GM19468 (cell line): ENCODE data around the gene ACSS1.
"Not testable (repeated sequence)": the region's sequence is repeated elsewhere in the genome, so short reads cannot be mapped to it uniquely, and the experiment has no call there.

Experiments used
- ATAC-seq: cut with Tn5 transposase; IDR thresholded peaks from one replicate; pipeline ENCODE4 v1.9.1; 2021; ENCODE audit warnings: mild to moderate bottlenecking, moderate library complexity, moderate number of reproducible peaks; ENCODE audit not compliant: unreplicated experiment; ENCODE audit errors: extremely low read depth

The ACSS1 gene

DNA sequence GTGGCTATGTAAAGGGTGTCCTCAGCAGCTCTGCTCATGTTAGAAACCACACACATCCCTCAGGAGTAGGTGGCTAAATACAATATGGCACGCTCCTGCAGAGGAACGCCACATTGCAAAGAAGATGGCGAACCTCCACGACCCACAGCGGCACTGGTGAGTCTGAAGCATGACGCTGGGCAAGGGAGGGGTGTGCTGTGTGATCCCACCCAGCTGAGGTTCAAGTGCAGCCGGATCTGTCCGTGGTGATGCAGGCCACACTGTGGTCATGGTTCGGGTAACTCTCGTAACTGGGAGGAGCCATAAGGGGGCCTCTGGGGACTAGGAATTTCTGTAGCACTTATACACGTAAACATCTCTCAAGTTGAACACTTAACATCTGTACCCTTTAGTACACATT is 42.0 kb downstream of the ACSS1 start:
- ATAC-seq = no peak

DNA sequence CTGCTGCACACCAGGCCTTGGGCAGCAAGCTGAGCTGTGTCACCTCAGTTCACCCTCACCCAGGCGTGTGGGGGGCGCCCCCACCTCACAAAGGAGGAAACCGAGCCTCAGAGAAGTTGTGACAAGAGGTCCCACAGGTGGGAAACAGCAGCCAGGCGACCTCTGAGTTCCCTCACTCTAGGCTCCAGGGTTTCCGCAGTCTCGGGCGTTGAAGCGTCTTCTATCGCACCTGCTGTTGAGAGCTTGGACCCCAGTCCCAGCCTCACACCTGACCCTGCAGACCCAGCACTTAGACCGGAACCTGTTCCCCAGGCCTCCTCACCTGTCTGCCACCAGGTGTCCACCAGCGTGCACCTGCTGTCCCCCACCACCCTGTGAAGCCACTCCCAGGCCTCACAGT is 43.1 kb downstream of the ACSS1 start:
- ATAC-seq = no peak

DNA sequence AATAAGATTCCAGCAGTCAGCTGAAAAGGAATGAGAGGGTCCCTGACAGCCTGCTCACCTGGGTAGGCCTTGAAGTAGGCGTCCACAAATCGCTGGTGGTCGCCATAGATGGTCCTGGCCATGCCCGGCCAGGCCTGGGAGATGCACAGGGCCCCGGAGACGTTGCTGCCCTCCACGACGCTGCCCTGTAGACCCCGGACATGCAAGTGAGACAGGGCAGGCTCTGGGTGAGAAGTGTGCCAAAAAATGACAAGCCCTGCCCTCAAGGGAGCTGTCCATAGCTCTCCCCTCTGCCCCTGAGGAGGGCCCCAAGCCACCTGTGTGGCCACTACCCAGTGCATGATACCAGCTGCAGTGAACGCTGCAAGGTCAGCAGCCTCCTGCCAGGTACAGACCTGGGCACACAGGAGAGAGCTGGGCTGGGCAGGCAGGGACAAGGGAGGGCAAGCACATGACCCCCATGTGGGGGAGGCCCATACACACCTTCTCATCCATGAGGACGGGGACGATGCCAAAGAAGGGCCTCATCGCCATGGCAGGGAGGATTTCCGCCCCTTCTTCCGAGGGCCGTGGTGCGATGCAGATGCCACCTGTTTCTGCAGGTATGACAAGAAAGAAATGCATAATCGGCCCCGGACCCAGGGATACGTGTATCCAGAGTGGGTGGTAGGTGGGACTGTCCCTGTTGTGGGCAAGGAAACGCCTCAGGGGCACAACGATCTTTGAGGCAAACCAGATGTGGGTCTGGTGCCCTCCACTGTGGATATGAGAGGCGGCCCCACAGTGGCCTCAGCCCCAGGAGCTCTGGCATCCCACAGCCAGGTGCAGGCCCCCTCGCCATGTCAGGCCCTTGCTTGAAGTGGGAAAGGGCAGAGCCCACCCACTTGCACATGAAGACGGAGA is 44.2 kb downstream of the ACSS1 start:
- no peak for ATAC-seq

DNA sequence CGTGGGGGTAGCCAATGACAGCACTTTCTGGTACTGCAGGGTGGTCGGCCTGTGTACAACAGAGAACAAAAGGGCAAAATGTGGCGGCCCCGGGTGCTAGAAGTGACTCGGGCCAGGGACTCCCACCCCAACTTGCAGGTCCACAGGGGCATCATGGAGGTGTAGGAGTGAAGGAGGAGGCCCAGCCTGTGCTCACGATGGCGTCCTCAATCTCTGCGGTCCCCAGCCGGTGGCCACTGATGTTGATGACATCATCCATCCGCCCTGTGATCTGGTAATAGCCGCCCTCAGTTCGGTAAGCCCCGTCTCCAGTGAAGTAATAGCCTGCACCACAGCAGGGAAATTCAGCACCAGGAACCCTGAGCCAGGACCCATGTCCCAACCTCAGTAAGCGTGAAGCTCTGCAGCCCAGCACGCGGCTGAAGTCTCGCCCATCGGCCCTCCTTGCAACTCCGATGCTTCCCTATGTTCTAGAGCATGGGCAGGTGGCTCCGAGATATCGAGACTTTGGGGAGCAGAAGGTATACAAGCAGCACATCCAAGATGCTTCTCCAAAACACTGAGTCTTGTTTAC is 45.2 kb downstream of the ACSS1 start:
- ATAC-seq = no peak

DNA sequence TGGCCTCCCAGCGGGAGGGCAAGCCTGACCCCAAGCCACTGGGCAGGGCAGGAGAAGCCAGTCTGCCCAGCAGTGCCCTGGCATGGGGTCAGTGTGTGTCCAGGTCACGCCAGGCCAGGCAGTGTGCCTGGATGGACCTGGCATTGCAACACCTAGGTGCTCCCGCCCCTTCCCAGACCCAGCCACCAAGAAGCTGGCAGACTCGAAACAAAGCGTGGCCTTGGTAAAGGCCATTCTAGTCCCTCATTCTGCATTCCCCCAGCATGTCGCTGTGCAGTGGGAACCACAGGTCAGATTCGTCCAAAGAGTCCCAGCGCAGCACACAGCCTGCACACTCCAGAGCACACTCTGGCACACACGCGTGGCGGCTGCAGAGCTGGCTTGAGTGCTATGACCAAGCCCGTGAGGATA is 46.1 kb downstream of the ACSS1 start:
- ATAC-seq = no peak

DNA sequence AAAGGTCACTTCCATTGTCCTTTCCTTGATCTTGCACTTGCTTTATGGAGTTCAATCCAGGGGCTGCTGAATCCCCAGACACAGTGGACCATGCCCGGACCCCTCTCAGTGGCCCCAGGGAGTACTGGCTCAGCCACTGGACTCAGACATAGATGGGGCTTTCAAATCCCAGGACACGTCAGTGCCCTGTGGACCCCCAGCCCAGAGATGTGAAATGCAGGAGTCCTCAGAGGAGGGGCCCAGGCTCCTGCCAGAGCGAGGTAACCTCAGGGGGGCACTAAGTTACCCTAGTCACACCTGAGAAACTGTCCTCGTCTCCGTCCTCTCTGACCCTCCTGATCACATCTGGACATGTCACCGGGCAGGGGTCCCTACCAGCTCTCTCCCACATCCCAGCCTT is 46.7 kb downstream of the ACSS1 start:
- no peak for ATAC-seq

DNA sequence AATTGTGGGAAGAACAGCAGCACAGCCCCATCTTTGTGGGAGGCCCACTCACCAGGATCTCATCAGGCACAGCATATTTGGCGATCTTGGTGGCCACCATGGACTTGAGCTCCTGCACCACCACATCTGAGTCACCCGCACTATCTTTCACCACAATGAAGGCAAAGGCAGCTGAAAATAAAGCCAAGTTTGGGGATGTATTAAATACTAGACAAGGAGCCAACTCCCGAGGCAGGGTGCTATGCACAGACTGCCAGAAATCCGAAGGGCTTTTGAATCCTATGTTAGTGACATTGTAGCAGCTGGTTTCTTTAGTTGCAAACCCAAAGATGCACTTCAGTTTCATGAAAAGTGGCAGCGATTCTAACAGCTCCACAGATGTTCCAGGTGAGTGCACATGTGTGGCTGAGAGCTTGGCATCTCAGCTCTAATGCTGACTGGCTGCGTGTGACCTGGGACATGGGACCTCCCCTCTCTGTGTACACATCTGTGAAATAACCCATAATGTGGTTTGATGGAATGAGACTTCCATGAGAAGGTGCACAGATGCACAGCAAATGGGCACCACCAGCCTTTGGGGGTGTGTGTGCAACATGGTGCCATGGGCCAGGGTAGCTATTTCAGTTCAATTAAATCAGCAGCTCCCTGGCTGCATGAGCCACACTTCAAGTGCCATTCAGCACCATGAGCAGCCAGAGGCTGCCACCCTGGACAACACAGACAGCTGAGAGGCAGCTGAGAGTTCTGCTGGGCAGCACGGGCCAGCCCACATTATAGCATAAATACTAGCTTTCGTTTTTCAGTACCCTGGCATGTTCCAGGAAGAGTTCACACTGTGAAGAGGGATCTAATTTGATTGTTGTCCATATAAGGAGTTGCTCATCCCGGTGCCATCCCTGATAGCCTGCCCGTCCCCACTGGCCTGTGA is 48.5 kb downstream of the ACSS1 start:
- no peak for ATAC-seq

DNA sequence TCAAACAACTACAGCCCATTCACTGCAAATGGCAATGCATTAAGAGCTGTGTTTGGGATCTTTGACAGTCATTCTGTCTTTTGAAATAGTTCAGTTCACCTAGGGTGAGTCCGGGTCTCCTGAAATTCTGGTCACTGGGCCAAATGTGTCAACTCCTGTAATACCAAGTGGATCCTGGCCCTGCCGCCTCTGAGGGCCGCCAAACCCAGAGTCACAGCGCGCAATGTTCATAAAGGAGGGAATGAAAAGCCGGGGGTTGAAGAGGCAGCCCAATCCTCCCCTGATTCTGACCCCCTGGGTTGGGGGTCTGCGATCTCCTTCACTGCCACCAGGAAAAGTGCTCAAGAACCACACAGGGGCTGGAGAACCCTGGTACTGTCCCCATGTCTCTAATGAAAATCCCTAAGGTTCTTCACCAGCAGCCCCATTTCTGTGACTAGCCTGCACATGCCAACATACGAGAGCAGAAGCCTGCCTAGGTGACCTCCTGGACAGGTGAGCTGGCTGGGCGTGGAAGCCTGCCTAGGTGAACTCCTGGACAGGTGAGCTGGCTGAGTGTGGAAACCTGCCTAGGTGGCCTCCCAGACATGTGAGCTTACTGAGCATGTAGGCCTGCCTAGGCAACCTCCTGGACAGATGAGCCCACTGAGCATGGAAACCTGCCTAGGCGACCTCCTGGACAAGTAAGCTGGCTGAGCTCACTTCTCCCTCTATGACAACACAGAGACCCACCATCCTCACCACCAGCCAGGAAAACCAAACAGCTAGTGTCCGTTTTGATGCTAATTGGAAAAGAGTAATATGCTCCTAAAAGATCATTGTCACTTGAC is 49.3 kb downstream of the ACSS1 start:
- no peak for ATAC-seq

DNA sequence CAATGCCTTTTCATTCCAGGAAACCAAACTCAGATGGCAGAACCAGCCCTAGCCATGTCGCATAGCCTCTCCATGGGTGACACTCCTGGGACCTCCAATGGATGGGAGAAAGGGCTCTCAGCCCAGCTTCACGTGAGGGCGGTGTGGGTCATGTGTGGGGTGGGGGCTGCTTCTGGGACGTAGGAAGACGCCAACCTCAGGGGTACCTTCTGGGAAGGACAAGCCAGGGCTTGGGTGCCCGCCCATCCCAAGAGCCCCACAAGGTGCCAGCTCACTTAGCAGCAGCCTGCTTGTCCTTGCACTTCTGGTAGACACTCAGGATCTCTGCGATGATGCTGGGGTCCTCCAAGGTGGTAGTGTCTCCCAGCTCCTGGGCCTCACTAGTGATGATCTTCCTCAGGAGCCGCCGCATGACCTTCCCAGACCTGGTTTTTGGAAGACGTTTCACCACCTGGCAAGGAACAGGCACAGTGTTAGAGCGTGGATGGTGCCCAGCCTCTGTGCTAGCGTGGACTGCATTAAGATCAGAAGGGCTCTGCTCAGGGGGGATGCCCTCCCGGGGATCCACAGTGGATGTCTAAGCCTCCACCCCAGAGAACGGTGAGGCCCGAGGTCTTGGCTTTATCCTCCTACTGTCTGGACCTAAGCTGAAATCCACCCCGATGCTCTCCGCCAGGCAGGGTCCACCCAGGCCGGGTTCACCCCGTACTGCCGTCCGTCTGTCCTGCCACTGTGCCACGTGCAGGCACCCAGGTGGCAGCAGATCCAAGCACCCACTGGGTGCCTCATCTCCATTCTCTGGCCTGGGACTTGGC is 50.2 kb downstream of the ACSS1 start:
- ATAC-seq = no peak

DNA sequence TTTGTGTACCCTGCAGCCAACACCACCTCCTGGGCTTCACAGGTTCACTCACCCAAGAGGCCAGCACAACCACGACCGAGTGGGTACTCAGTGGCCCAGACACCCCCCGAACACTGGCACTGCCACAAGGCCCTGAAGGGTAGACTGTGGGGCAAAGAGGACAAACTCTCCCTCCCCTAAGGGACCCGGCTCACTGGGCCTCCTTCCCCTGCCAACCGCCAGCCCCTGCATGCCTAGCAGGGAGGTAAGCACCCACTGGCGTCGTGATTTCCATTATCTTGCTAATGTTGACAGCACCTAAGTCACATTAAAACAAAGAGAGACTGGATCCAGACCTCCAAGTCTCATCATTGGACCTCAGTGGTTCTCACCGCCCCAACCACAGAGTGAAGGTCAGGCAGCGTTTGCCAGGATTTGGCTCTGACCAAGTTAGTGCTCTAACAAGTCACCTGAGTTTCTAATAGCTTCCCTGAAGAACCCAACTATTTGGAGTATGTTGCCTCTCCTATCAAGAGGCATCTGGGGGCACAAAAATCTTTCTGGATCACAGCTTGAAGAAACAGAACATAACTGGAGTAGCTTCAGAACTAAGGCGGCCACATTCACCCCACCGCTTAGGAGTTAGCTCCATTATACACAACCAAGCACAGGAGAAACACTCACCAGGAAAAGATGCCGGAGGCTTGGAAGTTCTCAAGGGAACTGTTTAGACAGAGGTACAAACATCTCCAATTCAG is 51.3 kb downstream of the ACSS1 start:
- no peak for ATAC-seq

DNA sequence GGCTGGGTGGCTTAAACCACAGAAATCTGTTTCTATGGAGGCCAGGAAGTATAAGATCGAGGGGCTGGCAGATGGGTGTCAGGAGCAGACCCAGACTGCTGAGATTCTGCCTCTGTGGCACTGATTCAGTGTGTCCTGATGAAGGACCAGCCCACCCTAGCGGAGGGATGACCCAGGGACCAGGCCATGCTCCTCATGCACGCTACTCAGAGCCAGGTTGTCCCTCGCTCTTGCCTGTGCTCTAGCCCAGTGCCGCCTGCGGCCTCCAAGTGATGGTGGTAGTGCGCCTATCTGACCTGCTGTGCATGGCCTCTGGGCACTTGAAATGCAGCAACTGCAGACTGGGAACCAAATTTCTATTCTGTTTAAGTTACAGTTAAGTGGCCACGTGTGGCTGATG is 52.3 kb downstream of the ACSS1 start:
- no peak for ATAC-seq

DNA sequence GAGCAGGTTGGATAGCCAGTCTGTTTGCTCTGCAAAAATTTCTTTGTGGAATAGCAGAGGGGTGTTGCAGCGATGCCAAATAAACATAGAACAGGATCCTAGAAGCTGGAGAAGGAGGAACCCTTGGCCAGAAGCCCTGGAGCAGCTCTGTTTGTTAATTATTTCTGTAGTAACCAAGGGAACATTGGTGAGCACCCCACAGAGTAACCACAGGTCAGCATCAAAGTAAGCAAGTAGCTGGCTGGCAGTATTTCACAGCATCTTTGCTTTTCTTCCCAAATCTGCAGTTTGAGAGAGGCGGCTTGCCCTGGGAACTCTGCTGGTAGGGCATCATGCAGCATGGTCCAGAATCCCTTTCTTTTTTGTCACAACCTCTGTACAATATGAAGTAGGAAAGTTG is 52.7 kb downstream of the ACSS1 start:
- ATAC-seq = no peak

DNA sequence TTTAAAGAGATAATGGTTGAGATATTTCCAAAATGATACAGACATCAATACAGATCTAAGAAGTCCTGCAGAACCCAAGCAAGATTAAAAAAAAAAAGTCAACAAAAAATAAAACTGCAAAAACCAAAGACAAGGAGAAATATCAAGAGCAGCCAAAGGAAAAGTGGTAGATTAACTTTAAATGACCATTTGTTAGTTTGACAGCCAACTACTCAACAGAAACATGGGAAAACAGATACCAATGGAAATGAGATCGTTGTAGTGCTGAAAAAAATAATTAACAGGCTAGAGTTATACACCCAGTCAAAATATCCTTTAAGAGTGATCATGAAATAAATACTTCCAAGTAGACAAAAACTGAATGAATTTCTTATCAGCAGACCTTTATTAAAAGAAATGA is 54.9 kb downstream of the ACSS1 start:
- ATAC-seq = no peak

DNA sequence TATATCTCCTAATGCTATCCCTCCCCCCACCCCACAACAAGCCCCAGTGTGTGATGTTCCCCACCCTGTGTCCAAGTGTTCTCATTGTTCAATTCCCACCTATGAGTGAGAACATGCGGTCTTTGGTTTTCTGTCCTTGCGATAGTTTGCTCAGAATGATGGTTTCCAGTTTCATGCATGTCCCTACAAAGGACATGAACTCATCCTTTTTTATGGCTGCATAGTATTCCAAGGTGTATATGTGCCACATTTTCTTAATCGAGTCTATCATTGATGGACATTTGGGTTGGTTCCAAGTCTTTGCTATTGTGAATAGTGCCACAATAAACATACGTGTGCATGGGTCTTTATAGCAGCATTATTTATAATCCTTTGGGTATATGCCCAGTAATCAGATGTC is 56.6 kb downstream of the ACSS1 start:
- ATAC-seq = not testable (repeated sequence)

DNA sequence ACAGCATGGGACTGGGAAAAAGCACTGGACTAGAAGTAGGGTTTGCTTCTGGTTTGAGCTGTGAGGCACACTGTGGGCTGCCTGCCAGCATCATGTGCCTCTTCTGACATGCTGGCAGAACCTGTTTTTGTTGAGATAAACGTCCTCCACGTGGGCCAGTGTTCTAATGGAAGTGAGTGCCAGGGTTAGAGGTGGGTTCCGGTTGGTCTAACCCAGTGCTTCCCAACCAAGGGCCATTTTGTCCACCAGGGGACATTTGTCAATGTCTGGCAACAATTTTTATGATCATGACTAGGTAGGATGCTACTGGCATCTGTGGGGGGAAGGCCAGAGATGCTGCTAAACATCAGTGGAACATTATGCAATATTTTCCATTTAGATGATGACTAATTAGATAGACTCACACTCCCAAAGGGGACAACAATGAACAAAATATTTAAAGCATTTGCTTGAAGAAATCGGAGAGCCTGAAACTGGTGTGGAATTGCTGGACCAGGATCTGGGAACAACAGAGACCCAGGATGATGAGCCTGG is 57.6 kb downstream of the ACSS1 start:
- no peak for ATAC-seq

DNA sequence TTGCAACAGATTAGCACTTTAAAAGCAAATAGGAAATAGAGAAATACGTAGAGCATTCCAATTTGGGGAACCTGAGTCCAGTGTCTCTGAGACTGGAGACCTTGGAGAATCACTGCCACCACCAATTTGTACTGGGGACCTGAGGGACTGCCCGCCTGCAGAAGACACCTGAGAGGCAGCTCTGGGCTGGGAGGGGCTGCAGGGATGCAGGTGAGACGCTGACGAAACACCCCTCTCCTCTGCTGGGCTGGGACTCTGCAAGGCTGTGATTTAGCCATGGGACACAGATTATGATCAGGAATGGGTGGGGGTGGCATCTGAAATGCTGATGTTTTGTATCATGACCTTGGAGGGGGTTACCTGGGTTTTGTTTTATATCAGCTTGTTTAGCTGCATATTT is 58.4 kb downstream of the ACSS1 start:
- ATAC-seq = no peak

DNA sequence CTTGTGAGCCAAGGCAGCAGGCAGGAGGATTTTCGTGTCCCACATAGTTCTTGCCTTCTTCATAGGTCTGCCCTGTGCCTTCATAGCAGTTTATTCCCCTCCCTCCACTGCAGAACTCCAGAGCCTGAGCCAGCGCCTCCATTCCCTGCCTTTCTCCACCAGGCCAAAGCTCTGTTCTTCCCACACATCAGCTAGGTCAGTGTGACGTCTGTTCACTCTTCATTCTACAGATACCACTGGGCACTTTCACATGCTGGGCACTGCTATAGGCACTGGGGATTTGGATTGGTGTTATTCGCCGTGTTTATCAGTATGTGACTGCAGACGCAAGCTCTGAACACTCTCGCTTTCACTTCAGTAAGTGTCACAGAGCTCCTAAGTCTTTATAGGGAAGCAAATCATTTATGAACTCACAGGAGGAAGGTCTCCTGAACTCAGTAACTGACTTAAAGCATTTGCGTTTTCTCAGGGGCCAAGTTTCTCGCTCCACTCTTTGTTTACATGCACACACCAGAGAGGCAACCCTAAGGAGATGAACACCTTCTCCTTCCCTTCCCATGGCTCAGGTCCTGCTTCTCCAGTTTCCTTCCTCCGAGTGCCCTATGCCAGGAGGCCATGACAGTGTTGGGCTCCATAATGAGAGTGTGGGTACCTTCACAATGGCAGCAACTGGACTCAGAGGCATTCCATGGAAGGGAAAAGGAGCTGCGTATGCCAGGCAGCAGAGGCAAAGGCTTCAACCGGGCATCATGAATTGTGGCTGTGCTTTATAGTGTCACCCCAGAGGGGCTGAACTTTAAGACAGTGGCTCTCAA is 59.1 kb downstream of the ACSS1 start:
- ATAC-seq = no peak
